ENCODE data around the gene CSTF1.

Gene CSTF1

GRCh38 chr20:56453352-56453751 is 60.9 kb downstream of the CSTF1 start:
- H3K4me3 ChIP-seq (ENCODE audit: control insufficient read depth, low read depth, low read length): no peak overlapping the region
- DNase-seq (ENCODE audit: low read depth): no peak

GRCh38 chr20:56454754-56455153 is 62.3 kb downstream of the CSTF1 start:
- no peak for TF ChIP-seq CTCF (conservative IDR thresholded peaks at IDR 0.05; ENCODE audit: control insufficient read depth, insufficient read depth, low read depth, low read length)
- DNase-seq (ENCODE audit: low read depth): no peak
- no peak overlapping the region for H3K4me3 ChIP-seq (ENCODE audit: control insufficient read depth, low read depth, low read length)

More at GRCh38 chr20:56453352-56453751, 60.9 kb downstream of the CSTF1 start:
- no peak for TF ChIP-seq CTCF (conservative IDR thresholded peaks at IDR 0.05; ENCODE audit: control insufficient read depth, insufficient read depth, low read depth, low read length)

Data from fibroblast of mammary gland (primary cell).